ENCODE data around the gene IL37.
A peak's percentile ranks its signal among the peaks of the same experiment; 100 is the strongest.

IL37 gene

GRCh38 chr2:112947374-112947773, 36.4 kb downstream of the IL37 start:
- Histone ChIP-seq H3K27me3 (replicated peaks in 2 of 5; ENCODE audit: control insufficient read depth in 4 of 5, insufficient read depth in 5 of 5, low read length in 4 of 5) (no peaks in the 10 kb centered on the region), H3K4me3 (ENCODE audit: control insufficient read depth in 1 of 7, extremely low read depth in 1 of 7, insufficient read depth in 4 of 7, low read depth in 2 of 7, low read length in 6 of 7) (no peak overlapping the region), H3K36me3 (ENCODE audit: control insufficient read depth in 4 of 4, insufficient read depth in 4 of 4, low read length in 3 of 4) (no peaks in the 10 kb centered on the region), H3K27ac (ENCODE audit: insufficient read depth in 1 of 2, low read depth in 1 of 2, low read length in 2 of 2, poor library complexity in 1 of 2, severe bottlenecking in 2 of 2) (no peak overlapping the region), H3K4me1 (ENCODE audit: control extremely low read depth in 1 of 4, control insufficient read depth in 4 of 4, insufficient read depth in 4 of 4, low read length in 3 of 4) (peaks cover 0 to 3% (median 0%) of the 10 kb centered on the region in 4 experiments), H3K9me3 (ENCODE audit: control extremely low read depth in 1 of 5, control insufficient read depth in 4 of 5, insufficient read depth in 2 of 5, low read depth in 1 of 5, low read length in 4 of 5) (peaks cover 4 to 20% (median 10%) of the 10 kb centered on the region in 5 experiments)
- DNase-seq, result no peak
- ChIA-PET POLR2A (no interaction called here), CTCF (interaction anchor here (0.6 to 3.2 kb wide), 7 partner anchors 8 to 321 kb away, joined by 3 to 17 read pairs (median 8); no protein-coding TSS in a partner anchor)
- WGBS (ENCODE audit: insufficient coverage), result 94% methylated on average over 2 of the region's 2 CpGs

GRCh38 chr2:112949456-112949855, 38.5 kb downstream of the IL37 start:
- Histone ChIP-seq H3K4me3 (ENCODE audit: control insufficient read depth in 1 of 7, extremely low read depth in 1 of 7, insufficient read depth in 4 of 7, low read depth in 2 of 7, low read length in 6 of 7) (no peak overlapping the region), H3K9me3 (ENCODE audit: control extremely low read depth in 1 of 5, control insufficient read depth in 4 of 5, insufficient read depth in 2 of 5, low read depth in 1 of 5, low read length in 4 of 5) (peaks cover 4 to 20% (median 10%) of the 10 kb centered on the region in 5 experiments), H3K36me3 (ENCODE audit: control insufficient read depth in 4 of 4, insufficient read depth in 4 of 4, low read length in 3 of 4) (no peaks in the 10 kb centered on the region), H3K4me1 (ENCODE audit: control extremely low read depth in 1 of 4, control insufficient read depth in 4 of 4, insufficient read depth in 4 of 4, low read length in 3 of 4) (peaks cover 0 to 3% (median 0%) of the 10 kb centered on the region in 4 experiments), H3K27me3 (replicated peaks in 2 of 5; ENCODE audit: control insufficient read depth in 4 of 5, insufficient read depth in 5 of 5, low read length in 4 of 5) (no peaks in the 10 kb centered on the region), H3K27ac (ENCODE audit: insufficient read depth in 1 of 2, low read depth in 1 of 2, low read length in 2 of 2, poor library complexity in 1 of 2, severe bottlenecking in 2 of 2) (no peak overlapping the region)
- WGBS (ENCODE audit: insufficient coverage), result 97% methylated on average over 5 of the region's 8 CpGs
- DNase-seq, result no peak
- POLR2A ChIA-PET, result interaction anchor here (0.7 kb wide), 1 partner anchor 10 kb away, joined by 3 read pairs; no protein-coding TSS in a partner anchor
- CTCF ChIA-PET, result interaction anchor here (1.1 to 3.2 kb wide), 3 partner anchors 9 to 200 kb away, joined by 4 to 16 read pairs (median 4); no protein-coding TSS in a partner anchor

GRCh38 chr2:112954364-112954763, 43.4 kb downstream of the IL37 start:
- H3K36me3 ChIP-seq (ENCODE audit: control insufficient read depth in 4 of 4, insufficient read depth in 4 of 4, low read length in 3 of 4), result no peaks in the 10 kb centered on the region
- H3K4me1 ChIP-seq (ENCODE audit: control extremely low read depth in 1 of 4, control insufficient read depth in 4 of 4, insufficient read depth in 4 of 4, low read length in 3 of 4), result peaks cover 0 to 3% (median 0%) of the 10 kb centered on the region in 4 experiments
- H3K27me3 ChIP-seq (replicated peaks in 2 of 5; ENCODE audit: control insufficient read depth in 4 of 5, insufficient read depth in 5 of 5, low read length in 4 of 5), result no peaks in the 10 kb centered on the region
- WGBS (ENCODE audit: insufficient coverage), result 96% methylated on average over 7 of the region's 7 CpGs
- H3K9me3 ChIP-seq (ENCODE audit: control extremely low read depth in 1 of 5, control insufficient read depth in 4 of 5, insufficient read depth in 2 of 5, low read depth in 1 of 5, low read length in 4 of 5), result no peaks in the 10 kb centered on the region
- no peak overlapping the region for H3K27ac ChIP-seq (ENCODE audit: insufficient read depth in 1 of 2, low read depth in 1 of 2, low read length in 2 of 2, poor library complexity in 1 of 2, severe bottlenecking in 2 of 2)
- ChIA-PET POLR2A (no interaction called here), CTCF (interaction anchor here (0.7 to 4.5 kb wide), 6 partner anchors 9 to 228 kb away, joined by 3 to 17 read pairs (median 6); no protein-coding TSS in a partner anchor)
- H3K4me3 ChIP-seq (ENCODE audit: control insufficient read depth in 1 of 7, extremely low read depth in 1 of 7, insufficient read depth in 4 of 7, low read depth in 2 of 7, low read length in 6 of 7), result no peak overlapping the region
- no peak for DNase-seq

GRCh38 chr2:112957511-112957910, 46.5 kb downstream of the IL37 start:
- ChIA-PET CTCF (interaction anchor here (1.0 to 4.5 kb wide), 2 partner anchors 12 to 205 kb away, joined by 3 to 17 read pairs; no protein-coding TSS in a partner anchor), POLR2A (no interaction called here)
- Histone ChIP-seq H3K27me3 (replicated peaks in 2 of 5; ENCODE audit: control insufficient read depth in 4 of 5, insufficient read depth in 5 of 5, low read length in 4 of 5) (no peaks in the 10 kb centered on the region), H3K4me1 (ENCODE audit: control extremely low read depth in 1 of 4, control insufficient read depth in 4 of 4, insufficient read depth in 4 of 4, low read length in 3 of 4) (peaks cover 0 to 3% (median 0%) of the 10 kb centered on the region in 4 experiments), H3K36me3 (ENCODE audit: control insufficient read depth in 4 of 4, insufficient read depth in 4 of 4, low read length in 3 of 4) (no peaks in the 10 kb centered on the region), H3K27ac (ENCODE audit: insufficient read depth in 1 of 2, low read depth in 1 of 2, low read length in 2 of 2, poor library complexity in 1 of 2, severe bottlenecking in 2 of 2) (no peak overlapping the region), H3K9me3 (ENCODE audit: control extremely low read depth in 1 of 5, control insufficient read depth in 4 of 5, insufficient read depth in 2 of 5, low read depth in 1 of 5, low read length in 4 of 5) (no peaks in the 10 kb centered on the region), H3K4me3 (ENCODE audit: control insufficient read depth in 1 of 7, extremely low read depth in 1 of 7, insufficient read depth in 4 of 7, low read depth in 2 of 7, low read length in 6 of 7) (no peak overlapping the region)
- 96% methylated on average over 3 of the region's 3 CpGs for WGBS (ENCODE audit: insufficient coverage)
- DNase-seq, result no peak

GRCh38 chr2:112958428-112959108, 47.6 kb downstream of the IL37 start:
- Histone ChIP-seq H3K4me3 (ENCODE audit: control insufficient read depth in 1 of 7, extremely low read depth in 1 of 7, insufficient read depth in 4 of 7, low read depth in 2 of 7, low read length in 6 of 7) (no peak overlapping the region), H3K27ac (ENCODE audit: insufficient read depth in 1 of 2, low read depth in 1 of 2, low read length in 2 of 2, poor library complexity in 1 of 2, severe bottlenecking in 2 of 2) (no peak overlapping the region), H3K36me3 (ENCODE audit: control insufficient read depth in 4 of 4, insufficient read depth in 4 of 4, low read length in 3 of 4) (no peaks in the 10 kb centered on the region), H3K9me3 (ENCODE audit: control extremely low read depth in 1 of 5, control insufficient read depth in 4 of 5, insufficient read depth in 2 of 5, low read depth in 1 of 5, low read length in 4 of 5) (no peaks in the 10 kb centered on the region), H3K4me1 (ENCODE audit: control extremely low read depth in 1 of 4, control insufficient read depth in 4 of 4, insufficient read depth in 4 of 4, low read length in 3 of 4) (peaks cover 0 to 3% (median 0%) of the 10 kb centered on the region in 4 experiments), H3K27me3 (replicated peaks in 2 of 5; ENCODE audit: control insufficient read depth in 4 of 5, insufficient read depth in 5 of 5, low read length in 4 of 5) (no peaks in the 10 kb centered on the region)
- POLR2A ChIA-PET, result no interaction called here
- DNase-seq, result peak; percentile 59 to 83 (median 61)
- WGBS (ENCODE audit: insufficient coverage), result 63% methylated on average over 7 of the region's 9 CpGs
- CTCF ChIA-PET, result interaction anchor here (0.6 to 2.0 kb wide), 12 partner anchors 11 to 742 kb away, joined by 3 to 8 read pairs (median 3); no protein-coding TSS in a partner anchor

GRCh38 chr2:112959109-112959812, 48.3 kb downstream of the IL37 start:
- Histone ChIP-seq H3K36me3 (ENCODE audit: control insufficient read depth in 4 of 4, insufficient read depth in 4 of 4, low read length in 3 of 4) (no peaks in the 10 kb centered on the region), H3K9me3 (ENCODE audit: control extremely low read depth in 1 of 5, control insufficient read depth in 4 of 5, insufficient read depth in 2 of 5, low read depth in 1 of 5, low read length in 4 of 5) (no peaks in the 10 kb centered on the region), H3K4me1 (ENCODE audit: control extremely low read depth in 1 of 4, control insufficient read depth in 4 of 4, insufficient read depth in 4 of 4, low read length in 3 of 4) (peaks cover 0 to 3% (median 0%) of the 10 kb centered on the region in 4 experiments), H3K4me3 (ENCODE audit: control insufficient read depth in 1 of 7, extremely low read depth in 1 of 7, insufficient read depth in 4 of 7, low read depth in 2 of 7, low read length in 6 of 7) (no peak overlapping the region), H3K27me3 (replicated peaks in 2 of 5; ENCODE audit: control insufficient read depth in 4 of 5, insufficient read depth in 5 of 5, low read length in 4 of 5) (no peaks in the 10 kb centered on the region), H3K27ac (ENCODE audit: insufficient read depth in 1 of 2, low read depth in 1 of 2, low read length in 2 of 2, poor library complexity in 1 of 2, severe bottlenecking in 2 of 2) (no peak overlapping the region)
- WGBS (ENCODE audit: insufficient coverage), result 73% methylated on average over 13 of the region's 14 CpGs
- DNase-seq, result peak; percentile 22 to 46 (median 45)
- ChIA-PET POLR2A (no interaction called here), CTCF (interaction anchor here (0.6 to 2.0 kb wide), 11 partner anchors 12 to 743 kb away, joined by 3 to 8 read pairs (median 3); no protein-coding TSS in a partner anchor)
